GM23338 (cell line): ENCODE results near the gene SHKBP1. TPM values are rescaled to one million over a fixed set of nuclear protein-coding genes. Genes with fewer than 3 reads are reported as not detected.
A peak's percentile ranks its signal among the peaks of the same experiment; 100 is the strongest.

ENCODE experiments used
- ATAC-seq: fragments of 200-7000 bp; cut with Tn5 transposase; 3 replicates; pipeline ENCODE4 v1.9.1; 2020
- DNase-seq: peaks from one replicate; pipeline ENCODE4 v3.0.0-alpha.2; 2015; ENCODE audit warnings: low spot score
- H2AFZ ChIP-seq: fragments of 200-600 bp; sonication (generic); 2 replicates; pipeline ENCODE4 v1.8.0; 2016; ENCODE audit warnings: antibody characterized with exemption, mild to moderate bottlenecking, moderate library complexity
- H3F3A ChIP-seq: fragments of 200-600 bp; sonication (generic); replicated peaks from 2 replicates; pipeline ENCODE4 v1.8.0; 2017; ENCODE audit warnings: antibody characterized with exemption, mixed run types, low read depth
- H3K27ac ChIP-seq: fragments of 200-600 bp; sonication (generic); 2 replicates; pipeline ENCODE4 v1.6.1; 2016; ENCODE audit warnings: low read depth
- H3K27me3 ChIP-seq: fragments of 200-600 bp; sonication (generic); 2 replicates; pipeline ENCODE4 v1.8.0; 2016; ENCODE audit warnings: mild to moderate bottlenecking, mixed run types, moderate library complexity; ENCODE audit not compliant: insufficient read depth
- H3K36me3 ChIP-seq: fragments of 200-600 bp; sonication (generic); 2 replicates; pipeline ENCODE4 v1.8.0; 2016; ENCODE audit warnings: mild to moderate bottlenecking; ENCODE audit not compliant: insufficient read depth
- H3K4me1 ChIP-seq: fragments of 200-600 bp; sonication (generic); 2 replicates; pipeline ENCODE4 v1.8.0; 2016; ENCODE audit warnings: mild to moderate bottlenecking, moderate library complexity; ENCODE audit not compliant: insufficient read depth
- H3K4me2 ChIP-seq: fragments of 200-600 bp; sonication (generic); 2 replicates; pipeline ENCODE4 v1.7.1; 2017; ENCODE audit warnings: mixed run types
- H3K4me3 ChIP-seq: fragments of 200-600 bp; sonication (generic); 2 replicates; pipeline ENCODE4 v1.6.1; 2016; ENCODE audit warnings: mixed run types
- H3K79me2 ChIP-seq: fragments of 200-600 bp; sonication (generic); replicated peaks from 2 replicates; pipeline ENCODE4 v1.8.0; 2017; ENCODE audit warnings: mild to moderate bottlenecking; ENCODE audit not compliant: insufficient read depth
- H3K9me2 ChIP-seq: fragments of 200-600 bp; sonication (generic); 2 replicates; pipeline ENCODE4 v1.8.0; 2017; ENCODE audit not compliant: insufficient read depth
- H4K20me1 ChIP-seq: fragments of 200-600 bp; sonication (generic); replicated peaks from 2 replicates; pipeline ENCODE4 v1.8.0; 2017; ENCODE audit warnings: mild to moderate bottlenecking; ENCODE audit not compliant: insufficient read depth
- H3K27ac Mint-ChIP-seq: 2 replicates; pipeline ENCODE4 v1.8.0; 2020; ENCODE audit warnings: inconsistent platforms, mild to moderate bottlenecking, moderate library complexity, mixed read lengths
- H3K27me3 Mint-ChIP-seq: 3 replicates; pipeline ENCODE4 v1.8.0; 2022; ENCODE audit warnings: low read depth, mild to moderate bottlenecking, moderate library complexity, mixed read lengths, inconsistent platforms; ENCODE audit not compliant: insufficient read depth, poor library complexity
- H3K36me3 Mint-ChIP-seq: 3 replicates; pipeline ENCODE4 v1.8.0; 2021; ENCODE audit warnings: low read depth, mild to moderate bottlenecking, inconsistent platforms, moderate library complexity, mixed read lengths
- H3K4me1 Mint-ChIP-seq: 3 replicates; pipeline ENCODE4 v1.8.0; 2020; ENCODE audit warnings: mild to moderate bottlenecking, inconsistent platforms, mixed read lengths
- H3K4me3 Mint-ChIP-seq: 3 replicates; pipeline ENCODE4 v1.8.0; 2021; ENCODE audit warnings: moderate library complexity, mild to moderate bottlenecking, inconsistent platforms, mixed read lengths
- H3K9me3 Mint-ChIP-seq: 3 replicates; pipeline ENCODE4 v1.8.0; 2020; ENCODE audit warnings: moderate library complexity, mild to moderate bottlenecking, inconsistent platforms, mixed read lengths
- ETS1 ChIP-seq: IDR thresholded peaks from 2 replicates; pipeline ENCODE4 v1.6.1; 2016; ENCODE audit warnings: antibody characterized with exemption
- EZH2phosphoT487 ChIP-seq: fragments of 200-600 bp; sonication (generic); IDR thresholded peaks from one replicate; pipeline ENCODE4 v1.8.1; 2018; ENCODE audit warnings: antibody characterized with exemption; ENCODE audit not compliant: unreplicated experiment
- ZNF331 ChIP-seq: fragments of 250-450 bp; sonication (Bioruptor Pico); IDR thresholded peaks from 2 replicates; pipeline ENCODE4 v1.5.0; 2020; ENCODE audit warnings: low read depth, mild to moderate bottlenecking, moderate library complexity
- polyA plus RNA-seq: library from polyadenylated mRNA; unstranded; fragments of >200 nt; fragmentation: Nextera tagmentation; extraction: Ambion mirVana; gene quantifications from 2 replicates; pipeline ENCODE4 v1.2.1, GENCODE V29; 2016
- total RNA-seq: library from RNA; depleted of rRNA; stranded (reverse); fragments of >200 nt; shearing (Covaris generic); gene quantifications from 2 replicates; pipeline ENCODE4 v1.2.3, GENCODE V29; 2014
- TF ChIP-seq, protein P1 (sequence below): fragments of 250-450 bp; sonication (Bioruptor Pico); IDR thresholded peaks from 2 replicates; pipeline ENCODE4 v1.5.0; 2020; ENCODE audit warnings: mild to moderate bottlenecking, moderate library complexity
- TF ChIP-seq, protein P2 (sequence below): IDR thresholded peaks from one replicate; pipeline ENCODE4 v1.6.1; 2018; ENCODE audit warnings: antibody characterized with exemption; ENCODE audit not compliant: unreplicated experiment
- TF ChIP-seq, protein P3 (sequence below), 2 experiments: fragments of 200-600 bp in 1 of 2; sonication (generic) in 1 of 2; conservative IDR thresholded peaks; 2 replicates each; pipeline versions ENCODE4 v1.5.1 to v1.6.1; 2016 to 2017; ENCODE audit warnings: antibody characterized with exemption in 2 of 2, low read depth in 2 of 2, mild to moderate bottlenecking in 2 of 2, moderate library complexity in 1 of 2

SHKBP1 gene
- total and polyA plus RNA-seq, 2 experiments from 2014 or later: 63.2 to 69.8 TPM

- TF ChIP-seq, protein P1, sequence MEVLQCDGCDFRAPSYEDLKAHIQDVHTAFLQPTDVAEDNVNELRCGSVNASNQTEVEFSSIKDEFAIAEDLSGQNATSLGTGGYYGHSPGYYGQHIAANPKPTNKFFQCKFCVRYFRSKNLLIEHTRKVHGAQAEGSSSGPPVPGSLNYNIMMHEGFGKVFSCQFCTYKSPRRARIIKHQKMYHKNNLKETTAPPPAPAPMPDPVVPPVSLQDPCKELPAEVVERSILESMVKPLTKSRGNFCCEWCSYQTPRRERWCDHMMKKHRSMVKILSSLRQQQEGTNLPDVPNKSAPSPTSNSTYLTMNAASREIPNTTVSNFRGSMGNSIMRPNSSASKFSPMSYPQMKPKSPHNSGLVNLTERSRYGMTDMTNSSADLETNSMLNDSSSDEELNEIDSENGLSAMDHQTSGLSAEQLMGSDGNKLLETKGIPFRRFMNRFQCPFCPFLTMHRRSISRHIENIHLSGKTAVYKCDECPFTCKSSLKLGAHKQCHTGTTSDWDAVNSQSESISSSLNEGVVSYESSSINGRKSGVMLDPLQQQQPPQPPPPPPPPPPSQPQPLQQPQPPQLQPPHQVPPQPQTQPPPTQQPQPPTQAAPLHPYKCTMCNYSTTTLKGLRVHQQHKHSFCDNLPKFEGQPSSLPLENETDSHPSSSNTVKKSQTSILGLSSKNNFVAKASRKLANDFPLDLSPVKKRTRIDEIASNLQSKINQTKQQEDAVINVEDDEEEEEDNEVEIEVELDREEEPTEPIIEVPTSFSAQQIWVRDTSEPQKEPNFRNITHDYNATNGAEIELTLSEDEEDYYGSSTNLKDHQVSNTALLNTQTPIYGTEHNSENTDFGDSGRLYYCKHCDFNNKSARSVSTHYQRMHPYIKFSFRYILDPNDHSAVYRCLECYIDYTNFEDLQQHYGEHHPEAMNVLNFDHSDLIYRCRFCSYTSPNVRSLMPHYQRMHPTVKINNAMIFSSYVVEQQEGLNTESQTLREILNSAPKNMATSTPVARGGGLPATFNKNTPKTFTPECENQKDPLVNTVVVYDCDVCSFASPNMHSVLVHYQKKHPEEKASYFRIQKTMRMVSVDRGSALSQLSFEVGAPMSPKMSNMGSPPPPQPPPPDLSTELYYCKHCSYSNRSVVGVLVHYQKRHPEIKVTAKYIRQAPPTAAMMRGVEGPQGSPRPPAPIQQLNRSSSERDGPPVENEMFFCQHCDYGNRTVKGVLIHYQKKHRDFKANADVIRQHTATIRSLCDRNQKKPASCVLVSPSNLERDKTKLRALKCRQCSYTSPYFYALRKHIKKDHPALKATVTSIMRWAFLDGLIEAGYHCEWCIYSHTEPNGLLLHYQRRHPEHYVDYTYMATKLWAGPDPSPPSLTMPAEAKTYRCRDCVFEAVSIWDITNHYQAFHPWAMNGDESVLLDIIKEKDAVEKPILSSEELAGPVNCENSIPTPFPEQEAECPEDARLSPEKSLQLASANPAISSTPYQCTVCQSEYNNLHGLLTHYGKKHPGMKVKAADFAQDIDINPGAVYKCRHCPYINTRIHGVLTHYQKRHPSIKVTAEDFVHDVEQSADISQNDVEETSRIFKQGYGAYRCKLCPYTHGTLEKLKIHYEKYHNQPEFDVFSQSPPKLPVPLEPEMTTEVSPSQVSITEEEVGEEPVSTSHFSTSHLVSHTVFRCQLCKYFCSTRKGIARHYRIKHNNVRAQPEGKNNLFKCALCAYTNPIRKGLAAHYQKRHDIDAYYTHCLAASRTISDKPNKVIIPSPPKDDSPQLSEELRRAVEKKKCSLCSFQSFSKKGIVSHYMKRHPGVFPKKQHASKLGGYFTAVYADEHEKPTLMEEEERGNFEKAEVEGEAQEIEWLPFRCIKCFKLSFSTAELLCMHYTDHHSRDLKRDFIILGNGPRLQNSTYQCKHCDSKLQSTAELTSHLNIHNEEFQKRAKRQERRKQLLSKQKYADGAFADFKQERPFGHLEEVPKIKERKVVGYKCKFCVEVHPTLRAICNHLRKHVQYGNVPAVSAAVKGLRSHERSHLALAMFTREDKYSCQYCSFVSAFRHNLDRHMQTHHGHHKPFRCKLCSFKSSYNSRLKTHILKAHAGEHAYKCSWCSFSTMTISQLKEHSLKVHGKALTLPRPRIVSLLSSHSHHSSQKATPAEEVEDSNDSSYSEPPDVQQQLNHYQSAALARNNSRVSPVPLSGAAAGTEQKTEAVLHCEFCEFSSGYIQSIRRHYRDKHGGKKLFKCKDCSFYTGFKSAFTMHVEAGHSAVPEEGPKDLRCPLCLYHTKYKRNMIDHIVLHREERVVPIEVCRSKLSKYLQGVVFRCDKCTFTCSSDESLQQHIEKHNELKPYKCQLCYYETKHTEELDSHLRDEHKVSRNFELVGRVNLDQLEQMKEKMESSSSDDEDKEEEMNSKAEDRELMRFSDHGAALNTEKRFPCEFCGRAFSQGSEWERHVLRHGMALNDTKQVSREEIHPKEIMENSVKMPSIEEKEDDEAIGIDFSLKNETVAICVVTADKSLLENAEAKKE: no peak
- no peak for TF ChIP-seq ZNF331 (CRISPR knock-in tag)
- TF ChIP-seq, protein P2, sequence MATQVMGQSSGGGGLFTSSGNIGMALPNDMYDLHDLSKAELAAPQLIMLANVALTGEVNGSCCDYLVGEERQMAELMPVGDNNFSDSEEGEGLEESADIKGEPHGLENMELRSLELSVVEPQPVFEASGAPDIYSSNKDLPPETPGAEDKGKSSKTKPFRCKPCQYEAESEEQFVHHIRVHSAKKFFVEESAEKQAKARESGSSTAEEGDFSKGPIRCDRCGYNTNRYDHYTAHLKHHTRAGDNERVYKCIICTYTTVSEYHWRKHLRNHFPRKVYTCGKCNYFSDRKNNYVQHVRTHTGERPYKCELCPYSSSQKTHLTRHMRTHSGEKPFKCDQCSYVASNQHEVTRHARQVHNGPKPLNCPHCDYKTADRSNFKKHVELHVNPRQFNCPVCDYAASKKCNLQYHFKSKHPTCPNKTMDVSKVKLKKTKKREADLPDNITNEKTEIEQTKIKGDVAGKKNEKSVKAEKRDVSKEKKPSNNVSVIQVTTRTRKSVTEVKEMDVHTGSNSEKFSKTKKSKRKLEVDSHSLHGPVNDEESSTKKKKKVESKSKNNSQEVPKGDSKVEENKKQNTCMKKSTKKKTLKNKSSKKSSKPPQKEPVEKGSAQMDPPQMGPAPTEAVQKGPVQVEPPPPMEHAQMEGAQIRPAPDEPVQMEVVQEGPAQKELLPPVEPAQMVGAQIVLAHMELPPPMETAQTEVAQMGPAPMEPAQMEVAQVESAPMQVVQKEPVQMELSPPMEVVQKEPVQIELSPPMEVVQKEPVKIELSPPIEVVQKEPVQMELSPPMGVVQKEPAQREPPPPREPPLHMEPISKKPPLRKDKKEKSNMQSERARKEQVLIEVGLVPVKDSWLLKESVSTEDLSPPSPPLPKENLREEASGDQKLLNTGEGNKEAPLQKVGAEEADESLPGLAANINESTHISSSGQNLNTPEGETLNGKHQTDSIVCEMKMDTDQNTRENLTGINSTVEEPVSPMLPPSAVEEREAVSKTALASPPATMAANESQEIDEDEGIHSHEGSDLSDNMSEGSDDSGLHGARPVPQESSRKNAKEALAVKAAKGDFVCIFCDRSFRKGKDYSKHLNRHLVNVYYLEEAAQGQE: no peak
These were observed 24.7 kb downstream of the SHKBP1 start, which contains the start of gene LTBP4 (continued) for GRCh38 chr19:40601134-40601974.

DNA sequence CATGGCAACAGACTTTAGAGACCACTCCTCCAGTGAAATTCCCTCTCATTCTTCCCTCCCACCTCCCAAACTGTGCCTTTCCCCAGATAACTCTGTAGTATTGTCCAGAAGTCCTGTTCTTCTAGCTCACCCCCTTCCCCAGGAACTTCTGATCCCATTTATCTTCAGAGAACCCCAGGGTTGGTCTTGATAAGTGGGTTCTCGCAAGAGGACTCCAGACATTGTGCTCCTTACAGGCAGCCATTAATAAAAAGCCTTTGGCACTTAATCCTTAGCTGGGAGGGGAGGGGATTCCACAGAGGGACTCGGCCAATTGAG lies 26.4 kb downstream of the SHKBP1 start:
- H3K36me3 ChIP-seq: no peaks in the 10 kb centered on the region
- ATAC-seq (no peak), DNase-seq (no peak)
- Mint-ChIP-seq H3K27me3 (peaks cover 80% of the 10 kb centered on the region), H3K36me3 (0 out of 3 replicates have a peak, but pooled peaks cover 2% of the 10 kb centered on the region), H3K4me3 (peak overlapping the region; percentile 74), H3K4me1 (peaks cover 55% of the 10 kb centered on the region), H3K27ac (no peak overlapping the region; the same call in 1 of the 2 replicates), H3K9me3 (peaks cover 5% of the 10 kb centered on the region; the same call in 2 of the 3 replicates)
- H3F3A ChIP-seq: peaks cover 28% of the 10 kb centered on the region
- H3K4me3 ChIP-seq: peak overlapping the region; percentile 53
- no peaks in the 10 kb centered on the region for H3K79me2 ChIP-seq
- H4K20me1 ChIP-seq: no peaks in the 10 kb centered on the region; the same call in none of the 2 replicates
- 0 out of 2 replicates have a peak, but pooled peaks cover 3% of the 10 kb centered on the region for H3K9me2 ChIP-seq
- H3K27ac ChIP-seq: peak overlapping the region; percentile 73
- H3K4me1 ChIP-seq: peaks cover 42% of the 10 kb centered on the region
- H3K27me3 ChIP-seq: peaks cover 81% of the 10 kb centered on the region
- H2AFZ ChIP-seq: no peak overlapping the region
- H3K4me2 ChIP-seq: peak overlapping the region; percentile 85
- TF ChIP-seq EZH2phosphoT487: no peak
- TF ChIP-seq ETS1: no peak
- TF ChIP-seq, protein P3, sequence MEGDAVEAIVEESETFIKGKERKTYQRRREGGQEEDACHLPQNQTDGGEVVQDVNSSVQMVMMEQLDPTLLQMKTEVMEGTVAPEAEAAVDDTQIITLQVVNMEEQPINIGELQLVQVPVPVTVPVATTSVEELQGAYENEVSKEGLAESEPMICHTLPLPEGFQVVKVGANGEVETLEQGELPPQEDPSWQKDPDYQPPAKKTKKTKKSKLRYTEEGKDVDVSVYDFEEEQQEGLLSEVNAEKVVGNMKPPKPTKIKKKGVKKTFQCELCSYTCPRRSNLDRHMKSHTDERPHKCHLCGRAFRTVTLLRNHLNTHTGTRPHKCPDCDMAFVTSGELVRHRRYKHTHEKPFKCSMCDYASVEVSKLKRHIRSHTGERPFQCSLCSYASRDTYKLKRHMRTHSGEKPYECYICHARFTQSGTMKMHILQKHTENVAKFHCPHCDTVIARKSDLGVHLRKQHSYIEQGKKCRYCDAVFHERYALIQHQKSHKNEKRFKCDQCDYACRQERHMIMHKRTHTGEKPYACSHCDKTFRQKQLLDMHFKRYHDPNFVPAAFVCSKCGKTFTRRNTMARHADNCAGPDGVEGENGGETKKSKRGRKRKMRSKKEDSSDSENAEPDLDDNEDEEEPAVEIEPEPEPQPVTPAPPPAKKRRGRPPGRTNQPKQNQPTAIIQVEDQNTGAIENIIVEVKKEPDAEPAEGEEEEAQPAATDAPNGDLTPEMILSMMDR (conservative IDR thresholded peaks at IDR 0.05; ENCODE audit: low read depth in 2 of 2): no peak
